NCI-H1105 (cell line): ENCODE data around the gene CACNA1E.

Source experiments
- DNase-seq: peaks from one replicate; lab custom pipeline; 2025; lab: John Stamatoyannopoulos, UW

CACNA1E gene

DNA sequence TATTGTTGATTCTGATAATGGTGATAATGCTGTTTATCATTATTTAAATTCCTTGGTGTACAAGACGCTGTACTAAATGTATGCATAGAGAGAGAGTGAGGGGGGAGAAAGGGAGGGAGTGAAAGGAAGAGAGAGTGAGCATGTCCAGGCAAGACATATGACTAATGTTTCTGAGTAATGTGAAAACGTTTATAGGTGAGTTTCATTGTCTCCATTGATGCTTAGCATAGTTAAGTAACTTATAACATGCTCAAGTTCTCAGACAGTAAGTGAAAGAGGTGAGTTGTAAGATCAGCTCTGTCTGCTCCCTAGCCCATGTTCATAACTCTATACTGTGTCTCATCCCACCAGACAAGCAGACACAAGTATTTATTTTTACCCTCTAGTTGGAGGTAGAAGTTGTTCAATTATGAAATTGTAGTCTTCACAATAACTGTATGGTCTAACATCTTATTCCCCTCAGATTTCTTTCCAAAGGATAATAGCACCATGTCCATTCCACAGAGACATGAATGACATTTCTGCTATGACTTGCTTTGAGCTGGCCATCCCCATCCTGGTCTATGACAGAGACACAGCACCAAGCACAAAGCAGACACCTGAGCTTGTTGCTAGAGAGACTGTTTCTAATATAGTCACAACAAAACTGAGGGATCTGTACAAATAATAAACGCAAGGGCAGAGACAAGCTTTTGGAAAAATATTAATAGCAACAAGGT, 285.1 kb downstream of the CACNA1E start:
- DNase-seq, result no peak

DNA sequence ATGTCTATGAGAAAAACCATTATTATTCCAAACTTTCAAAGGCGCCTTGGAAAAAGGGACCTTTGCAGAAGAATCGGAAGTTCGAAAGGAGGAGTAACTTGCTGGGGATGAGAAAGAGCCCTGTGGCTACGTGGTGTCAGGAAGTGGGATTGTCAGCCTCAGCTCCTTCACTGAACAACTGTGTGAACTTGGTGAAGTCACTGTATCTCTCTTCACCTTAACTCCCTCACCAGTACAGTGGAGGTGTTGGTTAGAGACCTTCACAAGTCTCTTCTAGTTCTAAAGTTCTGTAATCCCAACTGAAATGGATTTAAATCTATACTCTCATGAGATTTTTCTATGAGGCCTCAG, 285.6 kb downstream of the CACNA1E start:
- no peak for DNase-seq

DNA sequence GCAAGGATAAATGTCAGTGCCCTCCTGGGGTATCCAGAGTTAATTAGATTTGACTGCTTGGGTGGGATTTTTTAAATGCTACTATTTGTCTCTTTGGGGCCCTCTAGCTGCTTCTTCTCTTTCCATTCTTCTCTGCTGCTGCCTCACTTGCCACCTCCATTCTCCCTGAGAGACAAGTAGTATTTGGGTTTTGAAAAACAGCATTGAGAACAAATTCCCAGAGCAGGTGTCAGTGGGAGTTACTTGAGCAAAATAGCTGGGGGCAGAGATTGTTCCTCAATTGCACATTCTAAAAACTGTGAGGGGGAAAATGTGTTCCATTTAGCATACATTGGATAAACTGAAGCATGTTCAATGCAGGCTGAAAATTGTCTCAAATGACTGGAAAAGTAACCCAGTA, 286.5 kb downstream of the CACNA1E start:
- DNase-seq, result no peak

DNA sequence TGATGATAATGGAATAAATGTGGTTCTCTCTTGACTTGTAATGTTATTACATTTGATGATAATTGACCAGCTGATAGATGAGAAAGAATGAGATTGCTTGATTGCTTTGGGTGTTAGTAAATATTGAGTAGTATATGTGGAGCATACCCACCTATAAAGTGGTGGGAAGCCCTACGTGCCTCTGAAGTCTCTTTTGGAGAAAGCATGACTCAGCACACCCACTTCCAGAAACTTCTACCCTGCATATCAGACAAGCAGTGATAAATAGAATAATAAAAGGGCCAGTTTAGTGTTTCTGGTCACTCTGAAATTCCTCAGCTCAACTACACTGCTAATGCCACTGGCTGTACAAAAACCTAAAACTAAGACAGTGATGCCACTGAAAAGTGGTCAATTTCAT, 289.4 kb downstream of the CACNA1E start:
- DNase-seq, result no peak

DNA sequence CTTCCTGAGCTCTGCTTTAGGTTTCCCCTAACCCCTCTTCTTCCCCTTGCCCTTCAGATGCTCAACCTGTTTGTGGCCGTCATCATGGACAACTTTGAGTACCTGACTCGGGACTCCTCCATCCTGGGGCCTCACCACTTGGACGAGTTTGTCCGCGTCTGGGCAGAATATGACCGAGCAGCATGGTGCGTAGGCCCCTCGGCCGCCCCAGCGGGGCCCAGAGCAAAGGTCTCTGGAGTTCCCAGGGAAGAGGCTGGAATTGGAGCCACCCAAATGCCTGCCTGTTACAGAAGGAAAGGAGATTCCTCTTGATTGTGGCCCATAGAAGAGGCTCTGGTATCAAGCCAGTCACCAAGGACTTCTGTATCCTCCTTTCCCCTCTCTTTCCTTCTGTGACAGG, 292.7 kb downstream of the CACNA1E start:
- DNase-seq, result no peak

DNA sequence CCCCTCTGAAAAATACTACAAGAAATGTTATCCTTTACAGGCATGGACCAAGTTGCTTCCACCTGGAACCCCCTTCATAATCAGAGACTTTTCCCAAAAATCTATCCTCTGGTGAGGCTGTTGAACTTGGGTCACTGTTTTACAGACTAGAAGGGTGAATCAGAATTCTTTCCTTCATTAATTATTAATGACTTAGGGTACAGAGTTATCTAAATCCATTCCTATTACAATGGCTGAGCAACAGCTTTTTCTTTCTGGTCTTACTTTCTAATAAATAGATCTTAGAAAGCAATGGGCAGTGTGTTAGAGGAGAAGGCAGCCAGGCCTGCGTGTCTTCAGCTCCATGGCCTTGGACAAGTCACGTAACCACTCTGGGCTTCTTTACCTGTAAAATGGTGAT, 294.0 kb downstream of the CACNA1E start:
- DNase-seq, result no peak

DNA sequence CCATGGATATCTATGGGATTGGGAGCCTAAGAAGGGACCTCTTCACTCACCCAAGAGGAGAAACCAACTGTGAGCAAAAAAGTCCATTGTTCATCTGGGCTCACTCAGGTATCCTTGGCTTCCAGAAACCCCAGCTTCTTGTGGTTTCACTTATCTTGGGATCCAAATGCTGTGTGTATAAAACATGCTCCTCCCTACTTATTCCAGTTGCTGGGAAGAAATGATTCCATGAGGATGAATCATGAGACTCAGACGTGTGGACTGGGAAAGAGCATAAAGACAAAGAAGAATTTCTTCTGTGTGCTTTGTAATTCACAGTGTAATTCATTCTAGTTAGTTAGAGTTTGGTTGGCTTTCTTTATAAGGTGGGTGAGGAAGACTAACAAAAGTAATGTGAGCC, 294.5 kb downstream of the CACNA1E start:
- DNase-seq, result no peak

DNA sequence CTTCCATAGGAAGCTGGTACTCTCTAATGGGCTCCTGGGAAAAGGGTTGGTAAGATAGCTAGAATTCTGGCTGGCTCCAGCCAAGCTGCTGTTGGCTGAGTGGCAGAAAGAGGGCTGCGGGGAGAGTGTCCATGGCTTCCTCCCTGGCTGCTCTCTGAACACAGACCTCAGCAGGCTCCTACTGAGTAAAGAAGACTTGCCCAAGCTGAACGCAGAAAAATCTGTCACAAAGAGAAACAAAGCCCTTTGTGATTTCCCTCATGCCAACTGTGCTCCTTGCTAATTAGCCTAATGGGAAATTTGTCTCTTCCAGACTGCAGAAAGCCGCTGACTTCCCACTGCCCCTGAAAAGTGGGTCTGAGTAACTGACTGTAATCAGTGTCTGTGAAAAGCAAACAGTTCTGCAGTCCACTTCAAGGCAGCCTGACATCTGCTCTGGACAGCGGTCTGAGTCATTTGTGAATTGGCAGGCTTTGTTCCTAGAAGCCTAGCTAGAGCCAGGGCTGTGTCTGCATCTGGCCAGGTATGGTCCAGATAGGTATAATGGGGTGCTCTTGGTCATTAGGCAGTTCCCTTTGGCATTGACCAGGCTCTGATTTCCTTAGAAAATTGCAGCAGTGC, 295.4 kb downstream of the CACNA1E start:
- no peak for DNase-seq

DNA sequence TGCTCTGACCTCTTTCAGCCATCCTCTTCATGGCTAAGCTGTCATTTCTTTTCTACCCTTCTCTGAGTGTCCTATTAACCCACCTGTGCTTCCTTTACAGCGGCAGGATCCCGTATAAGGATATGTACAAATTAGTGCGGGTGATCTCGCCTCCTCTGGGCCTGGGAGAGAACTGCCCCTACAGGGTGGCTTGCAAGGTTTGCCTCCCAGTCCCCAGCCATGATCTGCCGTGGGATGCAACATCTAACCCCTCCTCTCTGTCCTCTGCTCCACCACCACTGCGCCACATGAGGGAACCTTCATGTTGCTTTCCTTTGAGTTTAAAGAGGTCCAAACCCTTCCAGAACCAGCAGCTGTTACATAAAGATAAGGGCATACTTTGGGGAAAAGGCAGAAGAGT, 296.0 kb downstream of the CACNA1E start:
- DNase-seq, result no peak

DNA sequence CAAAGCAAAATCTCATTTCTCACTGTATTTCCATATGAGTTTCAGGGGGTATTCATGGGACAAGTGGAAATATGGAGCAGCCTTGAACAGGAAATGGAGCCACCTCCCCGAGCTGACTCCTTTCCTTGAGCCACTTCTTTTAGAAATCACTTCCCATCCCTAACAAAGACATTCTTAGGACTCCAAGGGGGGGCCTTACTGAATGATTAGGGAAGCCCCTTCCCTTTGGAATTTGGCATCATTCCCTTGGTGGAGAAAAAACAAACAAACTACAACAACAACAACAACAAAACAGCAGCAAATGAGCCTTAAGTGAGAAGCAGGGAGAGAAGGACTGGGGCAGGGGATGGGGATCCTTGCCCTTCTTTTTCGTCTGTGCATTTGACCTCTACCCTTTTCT, 299.9 kb downstream of the CACNA1E start:
- no peak for DNase-seq

DNA sequence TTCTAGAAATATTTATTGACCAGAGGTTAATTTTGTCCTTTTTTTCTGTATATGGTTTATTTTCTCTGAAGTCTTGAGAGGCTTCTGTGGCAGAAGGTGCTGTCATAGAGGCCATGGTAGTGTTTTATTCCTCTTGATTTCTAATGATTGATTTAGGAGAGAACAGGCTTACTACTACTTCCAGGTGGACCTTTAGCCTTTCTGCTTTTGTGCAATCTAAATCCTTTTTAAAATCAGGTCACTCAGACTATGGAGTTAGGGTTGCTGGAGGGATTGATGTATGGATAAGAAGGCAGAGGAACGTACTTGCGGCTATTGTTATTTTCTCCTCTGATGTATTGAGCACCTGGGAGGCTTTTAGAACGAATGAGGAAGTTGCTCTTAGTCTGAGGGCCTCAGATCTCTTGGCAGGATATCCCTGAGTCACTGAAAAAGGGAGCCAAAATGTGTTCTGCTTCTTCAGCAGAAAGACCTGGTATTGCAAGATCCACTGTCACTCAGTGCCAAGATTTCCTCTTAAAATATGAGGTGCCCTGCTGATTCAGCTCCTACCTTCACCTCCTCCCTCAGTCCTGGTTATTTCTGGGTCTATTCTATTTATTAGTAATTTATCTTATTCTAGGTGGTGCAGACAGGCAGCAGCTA, 300.8 kb downstream of the CACNA1E start:
- no peak for DNase-seq

DNA sequence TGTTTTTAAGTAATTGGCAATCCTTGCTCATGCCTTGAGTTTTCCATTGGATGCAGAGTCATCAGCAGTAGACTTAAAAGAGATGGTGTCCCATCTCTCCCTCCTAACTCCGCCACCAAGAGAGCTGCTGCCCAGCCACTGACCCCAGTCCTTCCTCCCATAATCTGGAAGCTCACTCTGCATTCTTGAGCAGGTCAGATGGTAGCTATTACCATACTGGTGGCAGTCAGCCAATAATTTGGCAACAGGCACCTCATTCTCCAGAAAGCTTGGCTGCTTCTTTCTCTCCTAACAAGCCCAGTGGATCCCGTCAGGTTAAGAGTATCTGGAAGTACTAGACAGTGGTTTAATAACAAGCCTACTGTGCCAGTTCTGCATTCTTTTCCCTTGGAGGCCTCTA, 306.1 kb downstream of the CACNA1E start:
- DNase-seq, result no peak

DNA sequence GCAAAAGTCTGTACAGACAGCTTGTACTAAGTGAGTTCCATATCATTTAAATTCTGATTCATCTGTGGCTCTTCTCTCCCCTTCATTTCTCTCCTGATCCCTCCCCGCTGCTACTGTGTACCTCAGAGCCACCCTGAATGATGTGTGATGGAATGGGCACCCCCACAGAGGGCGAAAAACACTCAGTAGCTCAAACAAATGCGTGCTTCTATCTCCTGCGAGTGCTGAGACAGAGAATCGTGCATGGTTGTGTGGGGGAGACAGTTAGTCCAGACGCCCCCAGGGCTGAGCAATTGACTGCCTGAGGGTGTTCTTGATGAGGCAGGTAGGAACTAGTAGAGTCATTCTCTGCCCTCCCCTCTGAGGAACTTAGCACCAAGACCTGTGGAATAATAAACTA, 308.4 kb downstream of the CACNA1E start:
- DNase-seq, result no peak

DNA sequence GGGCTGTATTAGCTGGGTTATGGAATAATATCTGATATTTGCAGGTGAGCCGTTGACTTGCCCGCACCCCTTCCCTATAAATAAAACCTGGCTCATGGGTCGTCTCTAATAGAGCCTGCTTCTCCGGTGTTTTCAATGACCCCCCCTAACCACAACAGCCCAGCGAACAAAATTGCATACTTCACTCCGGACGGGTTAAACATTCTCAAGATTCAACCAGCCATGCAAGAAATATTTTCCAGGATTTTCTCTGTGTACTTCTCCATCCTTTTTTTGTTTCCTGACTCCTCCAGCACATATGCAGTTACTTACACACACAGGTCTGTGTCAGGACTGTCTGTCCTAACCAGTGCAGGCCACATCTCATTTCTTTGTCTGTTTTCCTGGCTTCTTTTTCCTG, 310.5 kb downstream of the CACNA1E start:
- no peak for DNase-seq

DNA sequence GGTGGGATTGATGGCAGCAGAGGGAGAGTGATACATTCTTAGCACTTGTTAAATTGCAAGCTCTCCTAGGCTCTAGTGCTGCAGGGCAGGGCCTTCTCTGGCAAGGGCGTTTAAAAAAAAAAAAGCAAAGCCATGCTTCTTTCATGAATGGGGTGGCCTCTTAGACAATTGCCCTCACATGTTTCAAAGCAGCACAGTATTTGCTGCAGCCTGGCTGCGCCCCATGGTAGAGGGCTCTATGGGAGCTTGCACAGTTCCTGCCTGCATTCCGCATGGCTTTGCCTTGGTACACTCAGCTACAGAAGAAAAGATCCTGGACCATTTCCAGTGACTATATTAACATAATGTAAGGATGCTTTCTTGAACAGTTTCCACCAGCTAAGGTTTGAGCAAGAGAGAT, 311.0 kb downstream of the CACNA1E start:
- no peak for DNase-seq

DNA sequence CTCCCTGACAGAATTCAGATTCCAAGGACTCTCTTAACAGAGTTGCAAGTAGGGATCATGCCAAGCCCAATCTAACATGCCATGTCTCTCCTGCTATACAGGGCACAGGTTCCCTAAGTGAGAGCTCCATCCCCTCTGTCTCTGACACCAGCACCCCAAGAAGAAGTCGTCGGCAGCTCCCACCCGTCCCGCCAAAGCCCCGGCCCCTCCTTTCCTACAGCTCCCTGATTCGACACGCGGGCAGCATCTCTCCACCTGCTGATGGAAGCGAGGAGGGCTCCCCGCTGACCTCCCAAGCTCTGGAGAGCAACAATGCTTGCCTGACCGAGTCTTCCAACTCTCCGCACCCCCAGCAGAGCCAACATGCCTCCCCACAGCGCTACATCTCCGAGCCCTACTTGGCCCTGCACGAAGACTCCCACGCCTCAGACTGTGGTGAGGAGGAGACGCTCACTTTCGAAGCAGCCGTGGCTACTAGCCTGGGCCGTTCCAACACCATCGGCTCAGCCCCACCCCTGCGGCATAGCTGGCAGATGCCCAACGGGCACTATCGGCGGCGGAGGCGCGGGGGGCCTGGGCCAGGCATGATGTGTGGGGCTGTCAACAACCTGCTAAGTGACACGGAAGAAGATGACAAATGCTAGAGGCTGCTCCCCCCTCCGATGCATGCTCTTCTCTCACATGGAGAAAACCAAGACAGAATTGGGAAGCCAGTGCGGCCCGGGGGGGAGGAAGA, 315.0 kb downstream of the CACNA1E start:
- no peak for DNase-seq

DNA sequence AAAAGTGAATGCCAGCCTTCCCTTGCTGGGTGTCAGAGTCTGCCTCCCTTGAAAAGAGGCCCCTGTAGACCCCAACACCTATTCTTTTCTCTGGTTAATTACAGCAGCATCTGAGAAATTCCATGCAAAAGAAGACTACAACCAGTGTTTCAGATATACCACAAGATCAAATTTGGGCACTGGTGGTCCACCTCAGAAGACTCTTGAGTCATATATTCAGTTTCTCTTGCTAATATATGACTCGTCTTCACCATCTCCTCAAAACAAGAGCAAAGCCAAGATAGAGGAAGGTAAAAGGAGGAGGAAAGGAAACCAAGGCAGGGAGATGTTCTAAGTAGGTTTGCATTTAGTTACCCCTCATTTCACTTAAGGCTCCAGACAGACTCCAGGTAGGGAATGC, 318.3 kb downstream of the CACNA1E start:
- no peak for DNase-seq

DNA sequence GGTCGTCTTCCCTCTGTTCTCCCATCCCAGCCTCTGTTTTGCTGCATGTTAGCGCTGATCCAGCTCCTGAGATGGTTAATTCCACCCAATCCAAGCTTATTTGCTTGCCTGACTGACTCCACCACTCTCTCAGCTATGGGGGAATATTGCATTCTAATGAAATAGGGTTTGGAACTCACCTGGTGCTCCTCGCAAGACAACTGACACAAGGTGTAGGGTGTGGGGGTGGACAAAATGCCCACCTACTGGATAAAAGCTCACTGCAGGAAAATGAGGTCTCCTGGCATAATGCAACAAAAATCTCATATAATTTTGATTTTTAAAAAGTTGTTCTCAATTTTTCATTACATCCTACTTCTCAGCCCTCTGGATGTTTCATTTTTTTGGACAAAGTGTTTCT, 319.1 kb downstream of the CACNA1E start:
- DNase-seq, result no peak

DNA sequence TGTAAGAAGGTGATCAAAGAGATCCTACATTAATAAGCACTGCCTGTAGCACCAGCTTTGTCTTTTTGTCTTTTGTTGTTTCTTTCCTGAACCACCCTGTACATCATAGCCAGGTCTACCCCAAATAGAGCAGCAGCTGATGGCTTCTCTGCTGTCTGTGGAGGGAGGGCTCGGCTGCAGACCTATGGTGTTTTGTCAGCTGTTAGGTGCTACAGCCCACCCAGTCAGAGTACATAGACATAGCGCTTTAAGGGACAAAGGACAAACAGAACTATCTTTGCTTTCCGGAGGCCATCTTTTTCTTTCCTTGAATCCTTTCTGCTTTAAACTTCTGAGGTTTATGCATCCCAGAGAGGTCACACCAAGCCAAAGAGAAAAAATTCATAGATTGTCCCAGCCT, 320.1 kb downstream of the CACNA1E start:
- DNase-seq, result no peak

DNA sequence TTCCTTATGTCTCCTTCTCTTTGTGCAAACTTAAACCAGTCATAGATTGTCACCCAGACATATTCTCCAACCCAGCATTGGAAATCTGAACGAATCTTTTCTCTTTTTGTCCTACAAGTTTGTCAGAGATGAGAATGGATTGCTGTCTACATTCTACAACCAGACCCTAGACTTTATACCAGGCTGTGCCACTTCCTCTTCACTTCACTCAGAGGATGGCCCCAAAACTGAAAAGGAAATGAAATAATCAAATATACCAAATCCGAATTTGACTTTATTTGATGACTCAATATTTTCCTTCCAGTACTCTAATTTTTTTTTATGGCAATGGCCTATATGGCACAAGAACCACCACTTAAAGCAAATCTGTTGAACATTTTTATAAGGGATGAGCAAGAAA, 321.7 kb downstream of the CACNA1E start:
- DNase-seq, result no peak

DNA sequence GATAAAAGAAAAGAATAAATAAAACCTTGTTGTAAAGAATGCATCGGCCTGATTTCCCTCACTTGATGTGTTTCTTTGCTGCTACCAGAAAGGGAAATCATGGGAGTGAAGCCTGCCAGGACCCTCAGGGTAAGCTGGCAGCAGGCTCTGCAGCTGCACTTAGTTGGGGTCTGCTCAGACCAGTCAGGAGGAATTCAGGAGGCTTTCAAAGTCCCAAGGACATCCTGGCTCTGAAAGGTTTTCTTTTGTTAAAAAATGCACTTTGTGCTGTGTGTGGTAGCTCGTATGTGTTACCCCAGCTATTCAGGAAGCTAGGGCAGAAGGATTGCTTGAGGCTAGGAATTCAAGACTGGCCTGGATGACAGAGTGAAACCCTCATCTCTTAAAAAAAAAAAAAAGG, 323.4 kb downstream of the CACNA1E start:
- DNase-seq, result no peak

DNA sequence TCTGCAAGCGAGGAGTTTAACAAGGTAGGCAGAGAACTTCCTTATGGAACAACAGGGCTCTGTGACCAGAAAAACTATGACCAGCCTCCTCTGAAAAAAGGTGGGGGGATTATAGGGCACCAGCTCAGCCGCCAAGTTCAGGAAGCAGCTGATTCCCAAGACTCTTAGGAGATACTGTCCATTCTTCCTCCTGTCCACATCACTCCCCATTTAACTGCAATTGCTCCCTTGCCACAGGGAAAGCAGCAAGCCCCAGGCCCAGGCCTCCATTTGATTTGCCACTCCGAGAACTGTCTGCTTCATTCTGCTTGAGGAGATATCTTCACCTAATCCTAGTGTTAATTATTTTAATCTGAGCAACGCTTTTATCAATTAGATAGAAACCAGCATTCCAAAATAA, 323.9 kb downstream of the CACNA1E start:
- no peak for DNase-seq

DNA sequence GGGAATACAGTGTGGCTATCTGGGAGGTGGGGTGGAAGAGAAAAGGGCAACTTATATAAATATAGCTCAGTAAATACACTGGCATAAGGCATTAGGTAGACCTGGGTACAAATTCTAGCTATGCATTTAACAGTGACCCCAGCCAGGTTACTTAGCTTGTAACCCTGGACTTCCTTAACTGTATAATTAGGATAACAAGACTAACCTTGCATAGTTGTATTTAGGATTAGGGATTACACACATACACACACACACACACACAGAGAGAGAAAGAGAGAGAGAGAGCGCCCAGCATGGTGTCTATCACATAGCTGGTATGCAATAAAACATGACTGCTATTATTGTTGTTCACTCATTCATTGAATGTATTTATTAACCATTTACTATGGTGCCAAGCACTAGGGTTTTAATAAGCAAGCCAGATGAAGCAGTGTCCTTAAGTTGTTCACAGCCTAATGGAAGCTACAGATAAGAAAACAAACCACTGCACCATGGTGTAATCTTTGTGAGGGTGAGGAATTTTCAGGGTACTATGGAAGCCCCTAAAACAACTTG, 326.8 kb downstream of the CACNA1E start:
- no peak for DNase-seq
